Mesodermal cell (in vitro differentiated cells): Measurements from ENCODE around the gene GIPC2.
"Not testable (repeated sequence)": the region's sequence is repeated elsewhere in the genome, so short reads cannot be mapped to it uniquely, and the experiment has no call there.

Experiments
- H3K27ac ChIP-seq: 2 replicates; pipeline ENCODE4 v1.7.0; 2013; ENCODE audit warnings: mild to moderate bottlenecking, low read depth, low read length, moderate library complexity; ENCODE audit not compliant: severe bottlenecking
- H3K36me3 ChIP-seq: 2 replicates; pipeline ENCODE4 v1.7.1; 2013; ENCODE audit warnings: mild to moderate bottlenecking, low read length, moderate library complexity; ENCODE audit not compliant: control insufficient read depth, insufficient read depth
- H3K4me1 ChIP-seq: one replicate; pipeline ENCODE4 v1.7.1; 2013; ENCODE audit warnings: mild to moderate bottlenecking, low read length; ENCODE audit not compliant: insufficient read depth, control insufficient read depth, poor library complexity, severe bottlenecking
- H3K4me3 ChIP-seq: 2 replicates; pipeline ENCODE4 v1.7.0; 2013; ENCODE audit warnings: low read length, control low read depth, mild to moderate bottlenecking; ENCODE audit not compliant: insufficient read depth, poor library complexity, severe bottlenecking; ENCODE audit errors: extremely low read depth
- H3K9me3 ChIP-seq: 2 replicates; pipeline ENCODE4 v1.7.1; 2013; ENCODE audit warnings: mild to moderate bottlenecking, low read length, moderate library complexity; ENCODE audit not compliant: control insufficient read depth
- WGBS, 2 experiments: methylation state at CpG; one replicate each; pipeline ENCODE4 v1.1.5; 2013; ENCODE audit warnings: missing lambda C conversion rate in 2 of 2; ENCODE audit not compliant: insufficient coverage in 2 of 2; 5-methylcytosine and 5-hydroxymethylcytosine counted together

GIPC2 gene

GRCh38 chr1:78081980-78082860 lies 36.5 kb downstream of the GIPC2 start:
- WGBS, 2 experiments = 87 to 93% methylated on average over 2 to 4 of the region's 5 CpGs
- no peak overlapping the region for H3K4me3 ChIP-seq
- H3K27ac ChIP-seq = no peak overlapping the region

GRCh38 chr1:78084639-78085038 lies 38.9 kb downstream of the GIPC2 start:
- H3K36me3 ChIP-seq, H3K4me3 ChIP-seq, H3K9me3 ChIP-seq: not testable (repeated sequence)

More at GRCh38 chr1:78081980-78082860, 36.5 kb downstream of the GIPC2 start:
- no peaks in the 10 kb centered on the region for H3K9me3 ChIP-seq
- H3K36me3 ChIP-seq = no peaks in the 10 kb centered on the region
- H3K4me1 ChIP-seq = peaks cover 7% of the 10 kb centered on the region

GRCh38 chr1:78086697-78087096 lies 40.9 kb downstream of the GIPC2 start:
- Histone ChIP-seq H3K27ac (no peak overlapping the region), H3K4me1 (no peaks in the 10 kb centered on the region), H3K9me3 (no peaks in the 10 kb centered on the region), H3K4me3 (no peak overlapping the region), H3K36me3 (no peaks in the 10 kb centered on the region)
- WGBS, 2 experiments = 67% methylated on average over 1 of the region's 1 CpG; no CpG with 5 or more reads in 1 of the 2 experiments

More at GRCh38 chr1:78084639-78085038, 38.9 kb downstream of the GIPC2 start:
- H3K4me1 ChIP-seq, H3K27ac ChIP-seq: not testable (repeated sequence)

GRCh38 chr1:78088015-78088414 lies 42.2 kb downstream of the GIPC2 start:
- no peaks in the 10 kb centered on the region for H3K36me3 ChIP-seq
- WGBS, 2 experiments = 92% methylated on average over 2 of the region's 2 CpGs; no CpG with 5 or more reads in 1 of the 2 experiments

DNA sequence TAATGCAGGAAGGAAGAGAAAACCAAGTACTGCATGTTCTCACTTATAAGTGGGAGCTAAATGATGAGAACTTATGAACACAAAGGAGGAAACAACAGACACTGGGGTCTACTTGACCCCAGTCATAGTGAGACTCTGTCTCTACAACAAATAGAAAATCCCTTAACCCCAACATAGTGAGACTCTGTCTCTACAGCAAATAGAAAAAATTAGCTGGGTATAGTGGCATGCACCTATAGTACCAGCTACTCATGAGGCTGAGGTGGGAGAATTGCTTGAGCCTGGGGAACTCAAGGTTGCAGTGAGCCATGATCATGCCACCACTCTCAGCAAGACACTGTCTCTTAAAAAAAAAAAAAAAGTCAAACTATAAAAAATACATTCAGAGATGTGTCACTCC lies 42.7 kb downstream of the GIPC2 start:
- Histone ChIP-seq H3K36me3 (no peaks in the 10 kb centered on the region), H3K4me1 (no peaks in the 10 kb centered on the region), H3K27ac (no peak overlapping the region), H3K4me3 (no peak overlapping the region), H3K9me3 (no peaks in the 10 kb centered on the region)

More at GRCh38 chr1:78088015-78088414, 42.2 kb downstream of the GIPC2 start:
- Histone ChIP-seq H3K9me3 (no peaks in the 10 kb centered on the region), H3K4me3 (no peak overlapping the region), H3K4me1 (no peaks in the 10 kb centered on the region), H3K27ac (no peak overlapping the region)

DNA sequence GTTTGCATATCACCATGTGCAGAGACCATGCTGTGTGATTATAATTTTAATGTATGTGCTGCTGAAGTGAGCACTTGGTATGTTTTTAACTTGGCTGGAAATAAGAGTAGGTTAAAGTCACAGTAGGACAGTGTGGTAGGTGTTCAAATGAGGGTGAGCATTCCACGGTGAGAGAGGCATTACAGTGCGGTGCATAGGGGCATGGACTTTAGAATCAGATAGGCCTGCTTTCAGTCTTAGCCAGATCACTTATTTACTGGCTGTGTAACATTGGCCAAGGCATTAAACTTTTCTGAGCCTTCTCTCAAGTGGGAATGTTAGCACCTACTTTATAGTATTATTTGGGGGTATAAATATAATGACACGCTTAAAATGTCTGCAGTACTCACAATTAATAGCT lies 43.2 kb downstream of the GIPC2 start:
- no peak overlapping the region for H3K27ac ChIP-seq
- H3K4me3 ChIP-seq = no peak overlapping the region
- H3K9me3 ChIP-seq = no peaks in the 10 kb centered on the region
- 83 to 85% methylated on average over 1 to 2 of the region's 3 CpGs for WGBS, 2 experiments
- no peaks in the 10 kb centered on the region for H3K4me1 ChIP-seq
- H3K36me3 ChIP-seq = no peaks in the 10 kb centered on the region

- Histone ChIP-seq H3K9me3 (no peaks in the 10 kb centered on the region), H3K4me3 (no peak overlapping the region), H3K4me1 (no peaks in the 10 kb centered on the region), H3K27ac (no peak overlapping the region), H3K36me3 (no peaks in the 10 kb centered on the region)
- no CpG with 5 or more reads among the region's 3 CpGs for WGBS, 2 experiments
Measured at GRCh38 chr1:78090472-78091133, 44.8 kb downstream of the GIPC2 start.

DNA sequence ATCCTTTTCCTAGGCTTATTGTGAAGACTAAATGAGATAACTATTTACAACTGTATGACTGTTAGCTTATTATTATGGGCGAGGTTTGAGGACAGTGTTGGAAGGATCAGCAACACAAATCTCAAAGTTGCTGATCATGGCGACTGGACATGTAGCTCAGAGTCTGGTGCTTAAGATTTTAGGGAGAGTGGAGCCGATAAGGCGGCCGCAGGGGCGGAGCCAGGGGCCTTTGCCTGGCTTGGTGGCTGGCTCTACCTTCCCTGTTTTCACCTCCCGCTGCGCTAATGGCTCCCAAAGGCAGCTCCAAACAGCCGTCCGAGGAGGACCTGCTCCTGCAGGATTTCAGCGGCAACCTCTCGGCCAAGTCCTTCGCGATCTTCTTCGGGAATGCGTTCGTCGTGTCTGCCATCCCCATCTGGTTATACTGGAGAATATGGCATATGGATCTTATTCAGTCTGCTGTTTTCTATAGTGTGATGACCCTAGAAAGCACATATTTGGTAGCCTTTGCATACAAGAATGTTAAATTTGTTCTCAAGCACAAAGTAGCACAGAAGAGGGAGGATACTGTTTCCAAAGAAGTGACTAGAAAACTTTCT lies 45.5 kb downstream of the GIPC2 start:
- H3K36me3 ChIP-seq = no peaks in the 10 kb centered on the region

DNA sequence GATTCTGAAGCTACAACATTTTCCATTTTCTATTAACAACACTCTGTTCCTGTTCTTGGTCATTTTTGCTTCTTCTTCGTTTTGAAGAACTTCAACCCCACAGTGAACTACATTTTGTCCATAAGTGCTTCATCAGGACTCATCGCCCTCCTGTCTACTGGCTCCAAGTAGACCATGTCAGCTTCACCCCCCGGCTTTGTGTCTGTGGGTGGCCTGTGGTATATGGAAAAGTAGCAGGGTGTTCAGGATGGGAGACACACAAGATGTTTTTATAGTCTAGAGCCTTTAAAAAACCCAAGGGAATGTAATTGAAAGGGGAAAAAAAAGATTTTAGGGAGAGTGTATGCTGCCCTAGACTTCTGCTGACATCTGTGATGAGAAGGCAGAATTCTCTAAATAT lies 46.1 kb downstream of the GIPC2 start:
- whole genome bisulfite sequencing, 2 experiments = 86 to 100% methylated on average over 1 of the region's 3 CpGs
- Histone ChIP-seq H3K4me3 (no peak overlapping the region), H3K36me3 (no peaks in the 10 kb centered on the region), H3K4me1 (no peaks in the 10 kb centered on the region), H3K27ac (no peak overlapping the region), H3K9me3 (no peaks in the 10 kb centered on the region)

More for the DNA sequence above, 45.5 kb downstream of the GIPC2 start:
- Histone ChIP-seq H3K9me3 (no peaks in the 10 kb centered on the region), H3K4me1 (no peaks in the 10 kb centered on the region), H3K27ac (no peak overlapping the region), H3K4me3 (no peak overlapping the region)
- WGBS, 2 experiments = 93 to 95% methylated on average over 16 to 18 of the region's 18 CpGs

DNA sequence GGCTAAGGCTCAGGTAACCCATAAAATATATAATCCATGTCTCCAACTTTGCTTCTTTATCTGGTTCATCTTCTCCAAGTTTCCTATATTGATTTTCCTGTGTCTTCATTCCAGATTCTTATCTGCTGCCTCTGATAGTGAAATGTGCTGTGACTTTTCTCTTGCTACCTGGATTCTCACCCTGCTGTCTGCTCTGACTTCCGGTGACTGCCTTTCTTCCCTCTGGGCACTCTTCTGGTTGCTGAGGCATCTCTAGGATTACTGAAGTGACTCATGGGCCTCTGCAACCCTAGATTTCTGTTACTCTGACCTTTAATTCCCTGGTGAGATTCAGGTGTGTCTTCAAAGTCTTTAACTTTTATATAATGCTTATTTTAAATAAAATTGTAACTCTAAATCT lies 46.9 kb downstream of the GIPC2 start:
- 40 to 78% methylated on average over 1 of the region's 1 CpG for WGBS, 2 experiments
- no peaks in the 10 kb centered on the region for H3K36me3 ChIP-seq
- H3K27ac ChIP-seq = no peak overlapping the region
- H3K9me3 ChIP-seq = no peaks in the 10 kb centered on the region
- H3K4me1 ChIP-seq = no peaks in the 10 kb centered on the region
- H3K4me3 ChIP-seq = no peak overlapping the region
